Stimulated activated CD4-positive, alpha-beta T cell treated with anti-CD3 and anti-CD28 coated beads, Interleukin-1b, Interleukin-23, amount 100 ng/mL, for 1 hour (primary cell): ENCODE measurements around the gene STX16.

Experiments used
- DNase-seq, 2 donors: peaks; one replicate each; pipeline ENCODE4 v3.0.0-alpha.2; 2020; ENCODE audit warnings: low read depth in 2 of 2

The STX16 gene, protein sequence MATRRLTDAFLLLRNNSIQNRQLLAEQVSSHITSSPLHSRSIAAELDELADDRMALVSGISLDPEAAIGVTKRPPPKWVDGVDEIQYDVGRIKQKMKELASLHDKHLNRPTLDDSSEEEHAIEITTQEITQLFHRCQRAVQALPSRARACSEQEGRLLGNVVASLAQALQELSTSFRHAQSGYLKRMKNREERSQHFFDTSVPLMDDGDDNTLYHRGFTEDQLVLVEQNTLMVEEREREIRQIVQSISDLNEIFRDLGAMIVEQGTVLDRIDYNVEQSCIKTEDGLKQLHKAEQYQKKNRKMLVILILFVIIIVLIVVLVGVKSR

DNA sequence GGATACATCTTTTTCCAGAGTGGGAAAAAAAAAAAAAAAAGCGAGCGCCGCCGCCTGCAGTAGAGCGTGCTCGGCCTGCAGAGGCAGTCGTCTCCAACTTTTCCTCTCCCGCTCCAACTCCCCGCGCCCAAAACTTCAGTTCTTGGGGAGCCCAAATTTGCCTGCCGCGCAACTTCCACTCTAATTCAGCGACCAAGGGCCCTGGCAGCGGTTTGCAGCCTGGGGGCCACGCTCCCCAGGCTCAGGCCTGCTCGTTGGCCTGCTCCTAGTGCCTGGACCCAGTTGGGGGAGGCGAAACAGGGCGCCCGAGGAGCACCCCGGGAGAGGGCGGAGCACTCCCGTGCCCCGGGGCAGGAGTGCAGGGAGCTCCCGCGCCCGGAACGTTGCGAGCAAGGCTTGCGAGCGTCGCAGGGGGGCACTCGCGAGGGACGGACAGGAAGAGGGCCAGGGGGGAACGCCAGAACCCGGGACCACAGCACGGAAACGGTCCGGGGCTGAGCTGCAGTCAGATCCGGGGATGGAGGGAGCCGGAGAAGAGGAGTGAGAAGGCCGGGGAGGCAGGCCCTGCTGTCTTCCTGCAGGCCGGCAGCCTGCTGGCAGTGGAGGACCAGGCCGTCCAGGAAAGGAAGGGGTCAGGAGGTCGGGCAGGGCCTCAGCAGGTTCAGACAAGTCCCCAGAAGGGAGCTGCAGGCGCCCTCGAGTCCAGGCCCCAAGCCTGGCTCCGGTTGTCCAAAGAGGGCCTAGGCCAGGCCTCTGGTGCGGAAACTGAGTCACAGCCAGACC lies at the start of gene STX16:
STX16 (plus strand) TSS at position 508 of the 783 bp plus-strand sequence. CDS start 724 bp downstream, outside the sequence.
- peak; percentile 67 to 69 for DNase-seq

DNA sequence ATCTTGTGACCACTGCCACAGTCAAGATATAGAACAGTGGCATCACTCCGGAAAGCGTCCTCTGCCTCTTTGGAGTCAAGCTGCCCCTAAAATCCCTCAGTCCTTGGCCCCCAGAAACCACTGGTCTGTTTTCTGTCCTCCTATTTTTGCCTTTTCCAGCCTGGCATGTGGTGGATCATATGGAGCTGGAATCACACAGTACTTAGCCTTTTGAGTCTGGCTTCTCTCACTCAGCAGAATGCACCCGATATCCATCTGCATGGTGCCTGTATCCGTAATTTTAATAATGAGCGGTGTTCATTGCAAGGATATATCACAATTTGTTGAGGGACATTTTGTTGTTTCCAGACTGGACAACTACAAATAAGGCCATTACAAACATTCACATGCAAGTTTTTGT lies 49.0 kb upstream of the STX16 start:
- DNase-seq = no peak

DNA sequence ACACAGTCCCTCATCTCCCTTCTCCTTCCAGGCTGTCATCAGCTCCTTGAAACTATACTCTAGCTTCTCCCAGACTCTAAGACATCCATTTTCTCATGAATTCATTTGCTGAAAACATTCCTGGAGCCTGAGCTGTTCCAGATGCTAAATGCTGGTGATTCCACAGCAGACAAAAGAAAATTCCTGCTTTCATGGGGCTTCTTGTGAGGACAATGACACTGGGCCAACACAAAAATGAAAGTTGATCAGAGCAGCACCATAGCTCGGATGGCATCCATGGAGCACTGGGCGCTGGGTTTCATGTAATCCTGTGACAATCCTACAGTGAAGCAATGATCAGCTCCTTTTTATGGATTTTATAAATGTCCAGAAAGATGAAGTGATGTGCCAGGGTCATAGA lies 47.4 kb upstream of the STX16 start:
- no peak for DNase-seq

DNA sequence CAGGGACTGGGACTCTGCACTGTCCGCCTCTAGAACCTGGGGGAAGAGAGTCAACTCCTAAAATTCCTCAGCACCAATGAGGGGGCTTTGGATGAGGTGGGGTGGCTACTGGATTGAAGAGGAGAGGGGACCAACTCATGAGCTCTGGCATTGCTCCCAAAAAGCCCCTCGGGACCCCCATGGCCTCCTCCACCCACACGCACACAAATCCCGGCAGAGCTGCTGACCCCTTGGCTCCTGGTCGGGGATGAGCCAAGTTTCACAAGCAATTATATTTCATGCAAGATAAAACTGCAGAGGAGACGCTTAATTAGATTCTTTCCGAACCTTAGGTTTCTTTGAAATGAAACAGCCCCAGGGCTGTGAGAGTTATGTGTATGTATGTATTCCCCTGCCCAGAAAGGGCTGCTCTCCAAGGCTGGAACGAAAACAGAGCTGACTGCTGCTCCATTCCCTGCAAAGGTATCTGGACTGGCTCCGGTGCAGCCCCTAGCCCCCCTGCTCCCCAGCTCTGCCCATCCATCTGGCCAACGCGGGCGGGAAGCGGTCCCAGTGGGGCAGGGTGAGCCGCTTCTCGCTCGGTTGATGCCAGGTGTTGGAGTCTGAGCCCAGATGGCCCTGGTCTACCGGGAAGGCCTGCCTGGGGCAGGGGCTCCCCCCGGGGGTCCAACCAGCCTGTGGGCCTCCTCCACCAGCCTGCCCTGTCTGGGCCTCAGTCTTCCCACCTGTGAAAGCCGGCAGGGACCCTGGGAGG lies 46.8 kb upstream of the STX16 start:
- no peak for DNase-seq

- DNase-seq = no peak
Measured at GRCh38 chr20:58605292-58606065, 45.6 kb upstream of the STX16 start.

- DNase-seq = no peak
Measured at GRCh38 chr20:58606184-58606583, 44.9 kb upstream of the STX16 start.

DNA sequence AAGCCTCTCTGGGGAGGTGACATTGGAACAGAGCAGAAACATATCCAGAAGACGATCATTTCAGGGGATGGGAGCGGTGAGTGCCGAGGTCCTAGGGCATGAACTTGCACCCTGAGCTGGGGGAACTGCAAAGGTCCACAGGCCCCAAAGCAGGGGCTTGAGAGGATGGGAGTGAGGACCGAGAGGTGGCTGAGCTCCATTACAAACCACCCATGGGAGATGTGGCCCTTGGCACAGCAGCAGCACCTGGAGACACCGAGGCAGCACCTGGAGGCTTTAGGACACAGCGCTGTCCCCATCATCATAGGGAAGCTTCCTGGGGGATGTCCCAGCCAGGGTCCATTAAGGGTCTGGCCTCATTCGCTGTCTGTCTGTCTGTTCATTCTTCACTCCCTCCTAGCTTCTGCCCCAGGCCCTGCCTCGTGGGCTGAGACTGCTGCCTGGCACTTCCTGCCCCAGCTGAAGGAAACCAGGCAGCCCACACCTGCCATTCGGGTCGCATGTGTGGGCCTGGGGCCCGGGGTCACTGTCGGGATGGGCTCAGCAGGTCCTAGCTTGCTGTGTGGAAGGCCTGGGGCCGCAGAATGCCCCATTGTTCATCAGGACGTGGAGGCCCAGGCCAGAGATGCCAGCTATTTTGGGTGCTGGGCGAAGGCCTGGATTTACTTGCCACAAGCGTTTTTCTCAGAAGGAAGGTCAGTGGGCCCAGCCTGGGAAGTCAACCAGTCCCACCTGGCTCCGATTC lies 42.8 kb upstream of the STX16 start:
- no peak for DNase-seq

DNA sequence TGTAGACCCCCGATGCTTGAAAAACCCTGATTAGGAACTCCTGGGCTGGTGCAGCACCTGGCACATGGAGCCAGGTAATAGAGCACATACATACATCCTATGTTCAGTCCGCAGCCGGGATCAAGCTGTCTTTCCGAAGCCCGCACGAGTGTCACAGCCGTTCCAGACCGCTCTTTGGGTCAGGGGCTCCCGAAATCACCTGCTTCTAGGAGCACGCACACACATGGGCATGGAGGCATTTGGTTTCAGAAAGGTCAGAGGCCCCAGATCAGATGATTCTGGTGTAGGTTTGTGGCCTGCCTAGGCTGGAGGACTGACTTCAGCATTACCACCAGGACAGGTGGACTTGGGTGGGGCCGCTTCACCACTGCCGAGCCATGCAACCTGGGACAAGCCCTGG lies 42.1 kb upstream of the STX16 start:
- no peak for DNase-seq

DNA sequence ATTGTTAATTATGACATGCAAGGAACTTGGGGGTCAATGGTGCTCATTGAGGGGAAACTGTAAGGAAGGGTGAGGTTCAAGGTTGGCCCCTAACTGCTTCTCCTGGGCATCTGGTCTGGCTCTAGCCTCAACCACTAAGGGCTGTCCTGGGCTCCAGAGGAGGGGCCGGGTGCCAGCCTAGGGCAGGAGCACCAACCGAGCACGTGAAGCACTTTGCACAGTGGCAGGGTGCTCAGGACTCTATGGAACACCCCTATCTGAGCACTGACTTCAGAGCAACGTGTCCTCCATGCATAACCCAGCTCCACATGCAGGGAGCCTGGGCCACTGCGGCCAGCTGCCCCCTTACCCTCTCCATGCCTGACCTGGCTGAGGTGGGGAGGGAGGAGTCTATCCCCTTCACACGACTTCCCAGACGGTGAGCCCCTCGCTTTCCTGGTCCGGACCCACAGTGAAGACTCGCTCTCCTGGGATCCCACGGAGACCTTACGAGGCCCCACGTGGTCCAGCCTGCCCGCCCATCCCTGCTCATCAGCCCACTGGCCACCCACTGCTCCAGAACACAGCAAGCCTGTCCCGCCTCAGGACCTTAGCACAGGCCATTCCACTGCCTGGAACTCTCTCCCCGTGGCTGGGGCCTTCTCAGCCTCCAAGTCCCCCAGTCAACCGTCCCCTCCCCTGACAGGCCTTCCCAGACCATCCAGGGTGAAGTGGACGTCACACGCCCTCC lies 40.8 kb upstream of the STX16 start:
- no peak for DNase-seq

DNA sequence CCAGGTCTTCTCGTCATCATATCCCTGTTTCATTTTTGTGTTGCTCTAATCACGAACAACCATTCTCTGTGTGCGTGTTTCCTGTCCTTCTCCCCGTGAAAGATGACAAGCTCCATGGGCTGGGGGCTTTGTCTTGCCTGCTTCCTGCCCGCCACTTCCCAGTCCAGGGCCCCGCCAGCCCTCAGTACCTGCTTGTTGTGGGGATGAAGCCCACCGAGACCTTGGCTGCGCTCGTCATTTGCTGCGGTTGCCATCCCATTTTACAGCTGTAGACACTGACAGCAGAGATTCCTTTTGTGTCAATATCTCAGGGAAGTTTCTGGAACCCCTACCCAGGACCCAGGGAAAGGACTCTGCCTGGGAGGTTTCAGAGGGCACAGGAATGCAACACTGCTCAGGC lies 40.3 kb upstream of the STX16 start:
- no peak for DNase-seq

- no peak for DNase-seq
Measured at GRCh38 chr20:58611236-58612030, 39.6 kb upstream of the STX16 start.

GRCh38 chr20:58612121-58612691 lies 38.9 kb upstream of the STX16 start:
- DNase-seq = no peak

DNA sequence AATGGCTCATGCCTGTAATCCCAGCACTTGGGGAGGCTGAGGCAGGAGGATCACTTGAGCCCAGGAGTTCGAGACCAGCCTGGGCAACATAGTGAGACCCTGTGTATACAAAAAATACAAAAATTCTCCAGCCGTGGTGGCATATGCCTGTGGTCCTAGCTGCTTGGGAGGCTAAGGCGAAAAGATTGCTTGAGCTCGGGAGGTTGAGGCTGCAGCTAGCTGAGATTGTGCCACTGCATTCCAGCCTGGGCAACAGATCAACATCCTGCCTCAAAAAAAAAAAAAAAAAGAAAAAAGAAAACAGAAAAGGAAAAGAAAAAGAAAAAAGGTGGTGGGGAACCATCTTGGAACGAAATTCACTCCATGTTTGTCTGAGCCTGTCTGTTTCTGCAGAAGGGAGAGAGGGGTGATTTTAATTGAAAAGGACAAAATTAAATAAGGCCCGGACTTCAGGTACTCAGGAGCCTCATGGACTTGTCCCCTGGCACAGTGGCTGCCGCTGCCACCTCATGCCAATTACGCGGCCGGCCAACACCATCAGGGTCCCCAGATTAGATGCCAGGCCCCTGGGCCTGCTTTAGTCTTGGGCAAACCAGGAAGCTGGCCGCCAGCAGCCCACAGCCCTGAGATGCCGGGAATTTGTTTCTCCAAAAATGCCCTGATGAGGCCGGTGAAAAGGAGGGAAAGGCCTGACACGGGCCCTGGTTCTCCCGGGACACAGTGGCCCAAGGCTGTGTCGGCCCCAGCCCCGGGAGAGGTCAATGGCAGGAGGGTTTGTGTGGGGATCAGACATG lies 37.8 kb upstream of the STX16 start:
- no peak for DNase-seq

GRCh38 chr20:58614366-58614765 lies 36.7 kb upstream of the STX16 start:
- no peak for DNase-seq

DNA sequence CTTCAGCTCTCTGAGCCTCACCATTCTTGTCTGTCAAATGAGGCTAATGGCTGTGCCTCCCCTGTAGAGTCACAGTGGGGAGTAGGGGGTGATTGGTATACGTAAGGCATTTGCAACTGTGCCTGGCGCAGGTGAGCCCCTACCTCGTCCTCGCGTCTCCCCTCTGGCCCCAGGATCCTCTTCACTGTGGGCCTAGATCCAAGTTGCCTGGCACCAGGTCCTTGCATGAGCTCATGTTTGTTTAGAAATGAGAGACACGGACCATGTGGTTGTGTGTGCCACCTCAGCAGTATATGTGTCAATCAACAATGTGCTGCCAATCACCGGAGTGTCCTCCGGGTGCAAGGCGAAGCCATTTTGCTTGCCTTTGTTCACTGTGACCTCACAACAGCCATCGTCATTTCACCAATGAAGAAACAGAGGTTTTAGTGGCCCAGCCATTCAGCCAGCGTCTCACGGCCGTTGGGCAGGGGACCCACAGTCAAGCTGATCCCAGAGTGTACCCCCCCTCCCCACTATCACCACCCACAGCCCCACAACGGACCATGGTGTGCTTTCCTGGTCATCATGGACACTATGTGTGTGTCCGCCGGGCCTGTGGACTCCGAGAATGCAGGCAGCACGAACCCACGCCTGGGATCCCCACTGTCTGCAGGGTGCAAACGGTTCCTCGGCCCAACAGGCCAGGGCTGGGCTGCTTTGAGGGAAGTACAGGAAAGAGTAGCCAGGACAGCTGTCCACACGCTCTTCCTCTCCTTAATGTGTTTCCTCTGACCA lies 35.9 kb upstream of the STX16 start:
- DNase-seq = no peak

DNA sequence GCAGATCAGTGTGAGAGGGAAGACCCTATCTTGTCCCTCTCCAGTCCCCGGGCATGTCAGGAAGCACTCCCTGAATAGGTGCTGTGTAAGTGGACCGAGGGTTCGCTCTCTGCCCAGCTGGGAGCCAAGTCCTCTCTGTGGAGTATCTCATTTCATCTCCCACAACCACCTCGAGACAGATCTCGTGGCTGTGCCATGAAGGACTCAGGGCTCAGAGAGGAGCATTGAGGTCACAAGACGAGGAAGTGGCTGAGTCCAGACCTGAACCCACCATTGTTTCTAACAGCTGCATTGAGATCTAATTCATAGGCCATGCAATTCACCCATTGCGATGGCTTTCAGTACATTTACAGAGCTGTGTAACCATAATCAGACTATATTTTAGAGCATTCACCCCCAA lies 34.7 kb upstream of the STX16 start:
- DNase-seq = no peak

DNA sequence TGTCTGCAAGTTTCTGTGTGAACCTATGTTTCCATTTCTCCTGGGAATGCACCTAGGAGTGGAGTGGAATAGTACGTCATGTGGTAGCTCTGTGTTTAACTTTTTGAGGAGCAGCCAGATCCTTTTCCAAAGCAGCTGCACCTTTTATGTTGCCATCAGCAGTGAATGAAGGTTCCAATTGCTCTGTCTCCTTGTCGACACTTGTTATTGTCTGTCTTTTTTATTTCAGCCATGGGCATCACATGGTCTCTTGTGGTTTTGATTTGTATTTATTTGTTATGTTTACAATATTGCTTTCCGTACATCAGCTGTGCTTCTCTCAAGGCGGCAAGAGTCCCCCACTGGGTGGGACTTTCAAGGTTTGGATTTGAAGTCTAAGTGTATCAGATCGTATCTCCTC lies 33.9 kb upstream of the STX16 start:
- DNase-seq = no peak
